Progenitor cell of endocrine pancreas (in vitro differentiated cells): ENCODE results near the gene ABLIM2. TPM values are rescaled to one million over a fixed set of nuclear protein-coding genes. Genes with fewer than 3 reads are reported as not detected.
A peak's percentile ranks its signal among the peaks of the same experiment; 100 is the strongest.

Source experiments
- DNase-seq: peaks from one replicate; pipeline ENCODE4 v3.0.0; 2021; ENCODE audit warnings: low spot score; ENCODE audit not compliant: unreplicated experiment
- H3K27ac Mint-ChIP-seq: 2 replicates; pipeline ENCODE4 v1.8.0; 2021; ENCODE audit warnings: mild to moderate bottlenecking, moderate library complexity, mixed read lengths
- H3K27me3 Mint-ChIP-seq: 2 replicates; pipeline ENCODE4 v1.8.0; 2021; ENCODE audit warnings: mixed read lengths
- H3K36me3 Mint-ChIP-seq: 2 replicates; pipeline ENCODE4 v1.8.0; 2022; ENCODE audit warnings: mixed read lengths; ENCODE audit not compliant: insufficient read depth
- H3K4me1 Mint-ChIP-seq: 2 replicates; pipeline ENCODE4 v1.8.0; 2021; ENCODE audit warnings: low read depth, mixed read lengths
- H3K4me3 Mint-ChIP-seq: 2 replicates; pipeline ENCODE4 v1.8.0; 2021; ENCODE audit warnings: low read depth, mild to moderate bottlenecking, moderate library complexity, mixed read lengths
- H3K9me3 Mint-ChIP-seq: 2 replicates; pipeline ENCODE4 v1.8.0; 2021; ENCODE audit warnings: low read depth, mixed read lengths
- total RNA-seq: library from RNA; stranded (reverse); gene quantifications from 2 replicates; pipeline ENCODE4 v1.2.1, GENCODE V29; 2021
- TF ChIP-seq, protein P1 (sequence below): fragments of 200-600 bp; sonication (generic); IDR thresholded peaks from one replicate; pipeline ENCODE4 v1.5.0; 2021; ENCODE audit warnings: antibody characterized with exemption, mild to moderate bottlenecking; ENCODE audit not compliant: unreplicated experiment

The ABLIM2 gene
- total RNA-seq, 1 donor from 2014 or later = 5.7 TPM

DNA sequence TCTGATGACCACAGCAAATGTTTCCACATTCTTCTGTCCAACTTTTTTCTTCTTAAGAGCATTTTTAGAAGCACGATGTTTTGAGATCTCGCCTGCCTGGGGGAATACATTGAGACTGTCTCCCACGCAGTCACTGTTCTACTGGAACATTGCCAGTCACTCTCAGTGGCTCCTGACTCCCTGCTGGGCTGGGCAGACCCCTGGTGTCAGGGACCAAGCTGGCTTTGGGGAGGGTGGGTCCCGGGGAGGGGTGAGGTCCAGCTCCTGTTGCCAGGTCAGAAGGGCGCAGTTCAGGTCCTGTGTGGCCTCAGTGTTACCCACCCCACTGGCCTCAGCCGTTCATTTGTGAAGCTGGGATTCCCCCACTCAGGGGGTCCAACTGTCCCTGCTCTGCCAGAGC, 18.9 kb upstream of the ABLIM2 start:
- H3K36me3 Mint-ChIP-seq = no peaks in the 10 kb centered on the region
- H3K4me1 Mint-ChIP-seq = peaks cover 7% of the 10 kb centered on the region
- H3K4me3 Mint-ChIP-seq = no peak overlapping the region
- no peak for DNase-seq
- H3K9me3 Mint-ChIP-seq = no peaks in the 10 kb centered on the region
- H3K27ac Mint-ChIP-seq = no peak overlapping the region
- peaks cover 2% of the 10 kb centered on the region for H3K27me3 Mint-ChIP-seq
- TF ChIP-seq, protein P1, sequence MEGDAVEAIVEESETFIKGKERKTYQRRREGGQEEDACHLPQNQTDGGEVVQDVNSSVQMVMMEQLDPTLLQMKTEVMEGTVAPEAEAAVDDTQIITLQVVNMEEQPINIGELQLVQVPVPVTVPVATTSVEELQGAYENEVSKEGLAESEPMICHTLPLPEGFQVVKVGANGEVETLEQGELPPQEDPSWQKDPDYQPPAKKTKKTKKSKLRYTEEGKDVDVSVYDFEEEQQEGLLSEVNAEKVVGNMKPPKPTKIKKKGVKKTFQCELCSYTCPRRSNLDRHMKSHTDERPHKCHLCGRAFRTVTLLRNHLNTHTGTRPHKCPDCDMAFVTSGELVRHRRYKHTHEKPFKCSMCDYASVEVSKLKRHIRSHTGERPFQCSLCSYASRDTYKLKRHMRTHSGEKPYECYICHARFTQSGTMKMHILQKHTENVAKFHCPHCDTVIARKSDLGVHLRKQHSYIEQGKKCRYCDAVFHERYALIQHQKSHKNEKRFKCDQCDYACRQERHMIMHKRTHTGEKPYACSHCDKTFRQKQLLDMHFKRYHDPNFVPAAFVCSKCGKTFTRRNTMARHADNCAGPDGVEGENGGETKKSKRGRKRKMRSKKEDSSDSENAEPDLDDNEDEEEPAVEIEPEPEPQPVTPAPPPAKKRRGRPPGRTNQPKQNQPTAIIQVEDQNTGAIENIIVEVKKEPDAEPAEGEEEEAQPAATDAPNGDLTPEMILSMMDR = no peak

DNA sequence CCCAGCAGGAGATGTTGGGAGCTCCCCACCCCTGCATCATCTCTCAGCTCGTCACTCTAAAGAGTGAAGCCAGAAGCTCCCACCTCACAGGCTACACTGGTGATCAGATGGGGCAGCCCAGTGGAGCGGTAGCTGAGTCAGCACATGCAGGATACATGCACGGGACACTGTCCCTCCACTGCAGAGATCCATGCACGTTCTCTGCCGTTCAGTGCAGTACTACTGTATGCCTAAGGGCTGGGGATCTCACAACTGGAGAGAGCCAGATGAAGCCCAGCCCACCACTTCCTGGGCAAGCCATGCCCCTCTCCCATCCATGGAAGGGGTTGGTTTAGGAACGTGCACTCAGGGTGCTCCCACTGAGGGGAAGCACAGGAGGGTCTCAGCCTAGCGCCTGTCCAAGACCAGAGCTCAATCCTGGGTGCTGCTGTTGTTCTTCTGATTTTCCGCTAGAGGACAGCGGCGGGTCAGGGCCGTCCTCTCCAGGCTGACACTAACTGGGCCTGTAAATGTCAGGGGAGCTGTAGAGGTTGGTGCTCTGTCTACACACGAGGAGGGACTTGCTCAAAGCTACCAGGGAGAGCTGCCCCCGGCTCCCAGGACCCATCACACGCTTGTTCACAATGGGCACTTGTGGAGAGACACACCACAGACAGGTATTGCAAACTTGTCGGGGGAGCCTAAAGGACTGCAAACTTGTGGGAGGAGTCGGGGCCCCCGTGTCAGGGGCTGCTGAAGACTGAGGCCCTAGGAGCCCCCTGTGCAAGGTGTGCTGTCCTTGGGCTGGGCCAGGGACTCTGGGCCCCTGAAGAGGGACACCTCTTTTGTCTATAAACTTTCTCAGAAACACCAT, 18.2 kb upstream of the ABLIM2 start:
- DNase-seq = peak; percentile 44
- H3K4me3 Mint-ChIP-seq = no peak overlapping the region
- peaks cover 6% of the 10 kb centered on the region for H3K4me1 Mint-ChIP-seq
- H3K9me3 Mint-ChIP-seq = no peaks in the 10 kb centered on the region
- TF ChIP-seq, protein P1 = peak; percentile 67
- no peak overlapping the region for H3K27ac Mint-ChIP-seq
- H3K36me3 Mint-ChIP-seq = no peaks in the 10 kb centered on the region
- H3K27me3 Mint-ChIP-seq = peaks cover 4% of the 10 kb centered on the region

DNA sequence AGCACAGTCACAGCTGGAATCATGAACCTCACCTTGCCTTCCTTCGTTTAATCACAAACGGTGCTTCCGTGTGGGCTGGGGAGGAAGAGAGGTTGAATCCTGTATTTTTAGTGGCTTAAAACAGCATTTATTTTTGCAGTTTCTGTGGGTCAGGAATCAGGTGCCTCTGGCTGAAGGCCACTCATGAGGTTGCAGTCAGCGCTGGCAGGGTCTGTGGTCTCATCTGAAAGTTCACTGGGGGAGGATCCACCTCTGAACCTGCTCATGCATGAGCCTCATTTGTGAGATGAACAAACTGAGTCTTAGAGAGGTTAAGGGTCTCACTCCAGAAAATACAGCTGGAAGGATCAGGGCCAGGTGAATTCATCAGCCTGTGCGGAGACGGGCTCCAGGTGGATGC, 17.1 kb upstream of the ABLIM2 start:
- Mint-ChIP-seq H3K4me3 (no peak overlapping the region), H3K27ac (no peak overlapping the region), H3K27me3 (peaks cover 9% of the 10 kb centered on the region), H3K36me3 (no peaks in the 10 kb centered on the region), H3K4me1 (peaks cover 2% of the 10 kb centered on the region), H3K9me3 (no peaks in the 10 kb centered on the region)
- no peak for DNase-seq
- TF ChIP-seq, protein P1 = no peak

DNA sequence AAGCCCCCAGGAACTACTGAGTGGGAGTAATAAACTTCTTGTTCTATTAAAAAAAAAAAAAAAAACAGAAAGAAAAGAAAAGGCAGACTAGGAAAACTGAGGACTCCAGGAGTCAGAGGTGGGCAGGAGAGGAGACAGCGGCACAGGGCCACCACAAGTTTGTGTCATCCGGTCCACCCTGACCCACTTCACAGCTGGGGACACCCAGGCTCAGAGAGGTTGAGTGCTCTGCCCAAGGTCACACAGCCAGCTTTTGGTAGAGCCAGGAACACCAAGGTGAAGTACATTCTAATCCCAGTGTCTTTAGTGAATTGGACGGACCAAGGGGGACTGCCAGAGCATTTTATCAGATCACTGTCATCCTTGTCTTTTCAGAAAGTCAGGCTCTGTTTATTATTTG, 16.4 kb upstream of the ABLIM2 start:
- H3K4me3 Mint-ChIP-seq = no peak overlapping the region
- H3K4me1 Mint-ChIP-seq = peaks cover 2% of the 10 kb centered on the region
- no peak overlapping the region for H3K27ac Mint-ChIP-seq
- H3K27me3 Mint-ChIP-seq = peaks cover 10% of the 10 kb centered on the region
- no peaks in the 10 kb centered on the region for H3K36me3 Mint-ChIP-seq
- DNase-seq = no peak
- TF ChIP-seq, protein P1 = no peak
- no peaks in the 10 kb centered on the region for H3K9me3 Mint-ChIP-seq

DNA sequence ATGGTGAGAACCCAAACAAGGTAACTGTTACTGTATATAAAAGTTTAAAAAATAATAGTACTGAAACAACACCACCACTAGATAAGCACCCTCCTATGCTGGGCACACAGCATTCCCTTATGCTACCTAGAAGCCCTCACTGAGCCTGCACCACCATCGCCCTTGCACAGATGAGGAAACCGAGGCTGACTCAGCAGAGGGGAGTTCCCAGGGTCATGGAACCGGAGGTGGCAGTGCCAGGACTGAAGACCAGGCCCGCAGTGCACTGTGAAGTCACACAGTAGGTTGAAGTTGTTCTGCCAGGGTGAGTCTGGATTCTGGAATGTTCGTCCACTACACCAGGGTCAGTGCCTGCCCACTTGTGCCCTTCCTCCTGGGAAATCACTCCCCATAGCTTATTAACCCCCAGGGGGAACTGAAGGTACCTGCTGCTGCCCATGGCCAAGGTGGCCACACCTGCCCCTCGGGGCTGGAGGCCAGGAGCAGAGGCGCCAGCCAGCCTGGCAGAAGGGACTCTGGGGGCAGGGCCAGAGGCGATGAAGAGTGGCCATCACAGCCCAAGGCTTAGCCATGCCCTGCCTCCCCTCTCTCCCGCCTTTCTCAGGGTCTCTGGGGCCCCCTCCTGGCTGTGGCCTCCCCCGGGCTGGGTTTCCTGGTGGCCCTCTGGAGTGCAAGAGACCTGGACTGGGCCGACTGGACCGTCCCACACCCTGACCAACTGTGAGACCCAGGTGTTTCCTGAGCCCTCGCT, 15.1 kb upstream of the ABLIM2 start:
- H3K27me3 Mint-ChIP-seq = peaks cover 11% of the 10 kb centered on the region
- H3K9me3 Mint-ChIP-seq = no peaks in the 10 kb centered on the region
- no peak overlapping the region for H3K4me3 Mint-ChIP-seq
- peaks cover 2% of the 10 kb centered on the region for H3K4me1 Mint-ChIP-seq
- H3K36me3 Mint-ChIP-seq = no peaks in the 10 kb centered on the region
- TF ChIP-seq, protein P1 = no peak
- no peak for DNase-seq
- no peak overlapping the region for H3K27ac Mint-ChIP-seq
